DMS114 treated with DMSO at 0.1 percent for 48 hours (cell line): ENCODE results near the gene PTAFR.

ENCODE experiments used
- DNase-seq: peaks from one replicate; lab custom pipeline; 2025; ENCODE audit not compliant: unreplicated experiment; lab: John Stamatoyannopoulos, UW

The PTAFR gene

DNA sequence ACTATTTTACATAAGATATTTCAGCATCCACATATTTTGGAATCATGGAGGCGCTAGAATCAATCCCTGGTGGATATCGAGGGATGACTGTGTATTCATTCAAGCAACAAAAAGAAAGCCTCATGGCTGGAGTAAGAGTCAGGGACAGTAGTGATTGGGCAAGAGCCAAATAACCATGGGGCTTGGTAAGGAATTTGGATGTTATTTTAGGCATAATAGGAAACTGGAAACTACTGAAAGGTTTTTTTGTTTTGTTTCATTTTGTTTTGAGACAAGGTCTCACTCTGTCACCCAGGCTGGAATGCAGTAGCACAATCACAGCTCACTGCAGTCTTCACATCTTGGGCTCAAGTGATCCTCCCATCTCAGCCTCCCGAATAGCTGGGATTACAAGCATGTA is 54.3 kb downstream of the PTAFR start:
- no peak for DNase-seq

DNA sequence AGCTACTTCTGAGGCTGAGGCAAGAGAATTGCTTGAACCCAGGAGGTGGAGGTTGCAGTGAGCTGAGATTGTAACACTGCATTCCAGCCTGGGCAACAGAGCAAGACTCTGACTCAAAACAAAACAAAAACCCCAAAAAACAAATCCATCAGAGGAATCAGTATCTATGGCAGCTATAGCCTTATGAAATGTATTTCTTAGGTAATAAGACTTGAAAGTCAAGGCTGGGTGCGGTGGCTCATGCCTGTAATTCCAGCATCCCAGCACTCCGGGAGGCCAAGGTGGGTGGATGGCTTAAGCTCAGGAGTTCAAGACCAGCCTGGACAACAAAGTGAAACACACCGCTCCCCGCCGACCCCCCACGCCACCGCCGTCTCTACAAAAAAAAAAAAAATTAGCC is 56.9 kb downstream of the PTAFR start:
- DNase-seq: no peak

DNA sequence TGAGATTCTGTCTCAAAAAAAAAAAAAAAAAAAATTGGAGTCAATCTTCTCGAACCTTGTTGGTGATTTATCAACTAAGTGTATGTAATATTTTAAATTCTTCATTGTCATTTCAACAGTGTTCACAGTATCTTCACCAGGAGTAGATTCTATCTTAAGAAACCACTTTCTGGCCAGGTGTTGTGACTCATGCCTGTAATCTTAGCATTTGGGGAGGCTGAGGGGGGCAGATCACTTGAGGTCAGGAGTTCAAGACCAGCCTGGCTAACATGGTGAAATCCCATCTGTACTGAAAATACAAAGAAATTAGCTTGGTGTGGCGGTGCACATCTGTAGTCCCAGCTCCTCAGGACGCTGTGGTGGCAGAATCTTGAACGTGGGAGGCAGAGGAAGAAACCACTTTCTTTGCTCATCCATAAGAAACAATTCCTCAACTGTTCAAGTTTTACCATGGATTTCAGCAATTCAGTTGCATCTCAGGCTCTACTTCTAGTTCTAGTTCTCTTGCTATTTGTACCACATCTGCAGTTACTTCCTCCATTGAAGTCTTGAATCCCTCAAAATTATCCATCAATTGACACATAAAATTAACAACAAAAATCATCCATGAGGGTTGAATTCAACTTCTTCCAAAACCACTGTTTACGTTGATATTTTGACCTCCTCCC is 57.7 kb downstream of the PTAFR start:
- no peak for DNase-seq

DNA sequence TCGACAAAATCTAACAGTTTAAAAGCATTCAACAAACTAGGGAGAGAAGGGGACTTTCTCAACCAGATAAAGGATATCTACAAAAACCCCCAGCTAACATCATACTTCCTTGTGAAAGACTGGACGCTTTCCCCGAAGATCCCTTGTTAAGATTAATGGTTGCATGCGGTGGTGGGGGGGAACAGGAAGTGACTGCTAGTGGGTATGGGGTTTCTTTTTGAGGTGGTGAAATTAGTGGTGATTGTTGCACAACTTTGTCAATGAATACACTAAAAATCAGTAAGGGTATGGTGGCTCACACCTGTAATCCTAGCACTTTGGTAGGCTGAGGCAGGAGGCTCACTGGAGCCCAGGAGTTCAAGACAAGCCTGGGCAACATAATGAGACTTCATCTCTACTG is 61.2 kb downstream of the PTAFR start:
- no peak for DNase-seq

DNA sequence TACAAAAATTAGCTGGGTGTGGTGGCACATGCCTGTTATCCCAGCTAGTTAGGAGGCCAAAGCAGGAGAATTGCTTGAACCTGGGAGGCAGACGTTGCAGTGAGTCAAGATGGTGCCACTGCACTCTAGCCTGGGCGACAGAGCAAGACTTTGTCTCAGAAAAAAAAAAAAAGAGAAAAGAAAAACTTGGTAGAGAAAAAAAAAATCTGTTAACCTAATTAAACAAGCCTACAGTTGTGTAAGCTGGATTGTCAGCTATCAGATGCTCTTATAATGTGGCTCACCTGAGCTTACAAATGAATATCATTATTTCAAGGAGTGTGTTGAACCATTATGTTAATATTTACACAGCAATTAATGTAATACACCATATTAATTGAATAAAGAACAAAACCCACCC is 61.6 kb downstream of the PTAFR start:
- DNase-seq: no peak

DNA sequence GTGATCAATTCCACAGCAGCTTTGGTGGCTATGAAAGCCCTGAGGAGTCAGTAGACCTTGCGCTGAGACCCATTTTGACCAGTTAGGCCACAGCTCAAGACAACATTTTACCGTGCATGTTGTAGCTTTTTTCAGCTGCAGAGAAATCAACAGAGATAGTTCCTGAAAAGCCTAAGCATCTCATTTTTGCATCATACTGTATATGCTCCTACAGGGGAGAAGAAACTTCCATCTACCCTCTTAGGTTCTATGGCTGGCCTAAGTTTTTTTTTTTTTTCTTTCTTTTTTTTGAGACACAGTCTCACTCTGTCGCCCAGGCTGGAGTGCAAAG is 63.3 kb downstream of the PTAFR start:
- DNase-seq: no peak

DNA sequence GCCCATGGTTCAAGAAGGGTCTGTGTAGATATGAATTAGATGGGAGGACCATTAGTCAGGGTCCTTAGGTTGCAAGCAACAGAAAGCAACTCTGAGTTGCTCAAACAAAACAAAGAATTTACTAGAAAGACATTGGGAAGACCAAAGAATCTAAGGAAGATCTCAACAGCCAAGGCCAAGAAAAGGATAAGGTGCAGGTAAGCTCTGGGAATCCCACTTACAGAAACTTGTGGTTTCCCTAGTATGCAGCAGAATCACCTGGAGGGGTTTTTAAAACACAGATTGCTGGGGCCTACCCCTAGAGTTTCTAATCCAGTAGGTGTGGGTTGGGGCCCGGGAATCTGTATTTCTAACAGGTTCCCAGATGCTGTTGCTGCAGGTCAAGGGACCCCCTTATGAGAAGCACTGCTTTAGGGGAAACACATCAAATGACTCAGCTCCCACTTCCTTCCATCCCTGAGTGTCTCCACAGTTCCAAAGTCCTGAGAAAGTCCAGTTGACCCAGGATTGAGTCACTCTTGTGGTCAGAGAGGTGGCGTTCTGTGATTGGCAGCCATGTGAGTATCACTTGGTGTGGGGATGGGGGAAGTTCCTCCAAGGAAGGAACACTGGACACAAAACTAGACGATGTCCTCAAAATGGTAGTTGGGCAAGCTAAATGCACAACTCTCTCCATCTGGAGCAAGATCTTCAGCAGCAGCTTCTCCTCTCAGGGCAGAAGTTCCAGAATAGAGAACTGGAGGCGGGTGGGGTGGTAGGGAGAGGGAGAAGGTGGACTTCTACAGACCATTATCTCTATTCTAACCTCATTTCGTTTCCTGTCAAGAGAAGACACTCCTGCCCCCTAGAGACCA is 63.9 kb downstream of the PTAFR start:
- DNase-seq: no peak

DNA sequence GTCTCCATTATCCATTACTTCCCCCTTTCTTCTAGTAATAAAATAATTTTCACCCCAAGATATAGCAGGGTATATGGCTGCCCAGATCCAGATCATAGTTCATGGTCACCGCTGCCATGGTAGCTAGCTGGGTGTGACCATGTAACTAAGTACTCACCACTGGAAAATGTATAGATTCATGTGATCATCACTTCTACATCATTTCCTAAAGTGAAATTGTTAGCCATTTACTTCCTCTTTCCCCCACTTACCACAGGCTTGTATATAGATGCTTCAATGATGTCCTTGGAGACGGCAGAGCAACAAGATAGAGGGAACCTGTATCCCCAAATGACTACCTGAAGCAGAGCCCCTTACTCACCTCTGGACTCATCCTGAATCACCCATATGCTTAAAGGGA is 65.3 kb downstream of the PTAFR start:
- DNase-seq: no peak

DNA sequence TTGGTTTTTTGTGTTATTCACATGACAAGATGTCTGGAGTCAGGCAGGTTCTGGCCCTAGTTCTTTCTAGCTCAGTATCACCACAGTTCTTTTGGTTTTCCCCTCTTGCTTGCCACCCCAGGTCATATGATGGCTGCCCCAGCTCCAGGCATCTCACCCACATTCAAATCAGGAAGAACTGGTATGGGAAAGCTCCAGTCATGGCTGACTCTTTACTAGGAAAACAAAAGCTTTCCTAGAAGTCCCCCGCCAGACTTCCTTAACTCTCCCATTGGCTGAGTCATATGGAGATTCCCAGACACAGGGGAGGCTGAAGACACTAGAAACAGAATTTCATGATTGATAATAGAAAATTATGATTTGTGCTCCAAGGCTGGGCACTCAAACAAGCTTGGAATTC is 65.9 kb downstream of the PTAFR start:
- DNase-seq: no peak

DNA sequence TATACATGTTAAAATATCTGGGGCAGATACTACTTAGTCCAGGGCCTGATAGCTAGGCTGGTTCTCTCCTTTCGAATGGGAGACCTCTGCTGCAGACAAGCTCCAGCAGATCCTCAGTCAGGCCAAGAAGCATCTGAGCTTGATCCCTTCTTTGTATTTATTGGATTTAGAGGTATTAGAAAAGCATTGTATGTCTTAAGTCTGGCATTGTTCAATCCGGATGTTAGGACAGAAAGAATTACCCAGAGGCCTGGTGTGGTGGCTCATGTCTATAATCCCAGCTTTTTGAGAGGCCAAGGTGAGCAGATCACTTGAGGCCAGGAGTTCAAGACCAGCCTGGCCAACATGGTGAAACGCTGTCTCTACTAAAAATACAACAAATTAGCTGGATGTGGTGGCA is 66.9 kb downstream of the PTAFR start:
- DNase-seq: no peak

DNA sequence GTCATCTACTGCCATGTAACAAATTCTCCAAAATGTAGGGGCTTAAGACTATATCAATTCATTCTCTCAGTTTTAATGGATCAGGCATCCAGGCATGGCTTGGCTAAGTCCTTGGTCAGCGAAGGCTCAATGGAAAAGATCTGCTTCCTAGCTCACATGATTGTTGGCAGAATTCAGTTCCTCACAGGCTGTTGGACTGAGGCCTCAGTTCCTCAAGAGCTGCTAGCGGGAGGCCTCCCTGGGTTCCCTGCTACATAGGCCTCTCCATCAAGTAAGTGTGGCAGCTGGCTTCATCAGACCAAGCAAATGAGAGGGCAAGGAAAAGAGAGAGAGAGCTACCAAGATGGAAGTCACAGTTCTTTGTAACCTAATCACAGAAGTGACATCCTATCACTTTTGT is 68.5 kb downstream of the PTAFR start:
- no peak for DNase-seq

DNA sequence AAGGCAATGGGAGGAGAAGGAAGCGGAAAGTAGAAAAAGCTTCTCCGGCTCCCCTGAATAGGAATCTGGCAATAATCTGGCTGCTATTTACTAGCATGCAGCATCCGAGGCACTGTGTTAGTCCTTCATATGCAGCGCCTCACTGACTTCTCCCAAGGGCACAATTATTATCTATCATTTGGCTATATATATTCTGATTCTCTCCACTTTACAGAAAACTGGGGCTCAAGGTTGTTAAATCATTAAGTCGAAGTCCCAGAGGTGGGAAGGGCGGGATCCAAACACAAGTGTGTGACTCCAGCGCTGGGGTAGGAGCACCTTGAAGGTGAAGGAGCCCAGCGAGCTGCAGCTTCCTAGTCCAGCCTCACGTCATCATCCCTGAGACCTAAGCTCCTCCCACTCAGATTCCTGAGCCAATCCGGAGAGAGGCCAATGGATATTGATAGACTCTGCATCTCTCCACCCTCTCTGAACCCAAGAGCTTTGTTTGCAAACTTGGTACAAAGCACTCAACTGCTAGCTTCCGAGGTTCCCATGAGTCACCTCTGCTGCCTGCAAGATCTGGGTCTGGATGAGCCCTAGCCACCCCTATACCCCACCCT is 71.5 kb downstream of the PTAFR start:
- DNase-seq: no peak

DNA sequence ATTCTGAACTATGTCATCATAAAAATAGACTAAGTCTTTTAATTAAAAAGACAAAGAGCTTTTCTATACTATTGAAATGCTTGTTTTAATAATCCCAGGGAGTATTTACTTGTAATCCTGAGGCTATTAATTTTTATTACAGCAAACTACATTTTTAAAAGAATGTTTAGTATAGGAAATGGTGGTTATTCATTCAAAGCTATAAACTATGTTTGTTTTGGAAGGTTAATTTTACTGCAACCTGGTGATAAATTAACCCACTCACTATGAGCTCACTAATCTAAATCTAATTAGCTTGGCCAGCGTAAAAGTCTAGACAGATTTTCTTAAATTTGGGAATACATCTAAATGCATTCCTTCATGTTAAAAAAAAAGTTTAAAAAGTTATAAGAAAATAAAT is 74.3 kb downstream of the PTAFR start:
- DNase-seq: no peak

DNA sequence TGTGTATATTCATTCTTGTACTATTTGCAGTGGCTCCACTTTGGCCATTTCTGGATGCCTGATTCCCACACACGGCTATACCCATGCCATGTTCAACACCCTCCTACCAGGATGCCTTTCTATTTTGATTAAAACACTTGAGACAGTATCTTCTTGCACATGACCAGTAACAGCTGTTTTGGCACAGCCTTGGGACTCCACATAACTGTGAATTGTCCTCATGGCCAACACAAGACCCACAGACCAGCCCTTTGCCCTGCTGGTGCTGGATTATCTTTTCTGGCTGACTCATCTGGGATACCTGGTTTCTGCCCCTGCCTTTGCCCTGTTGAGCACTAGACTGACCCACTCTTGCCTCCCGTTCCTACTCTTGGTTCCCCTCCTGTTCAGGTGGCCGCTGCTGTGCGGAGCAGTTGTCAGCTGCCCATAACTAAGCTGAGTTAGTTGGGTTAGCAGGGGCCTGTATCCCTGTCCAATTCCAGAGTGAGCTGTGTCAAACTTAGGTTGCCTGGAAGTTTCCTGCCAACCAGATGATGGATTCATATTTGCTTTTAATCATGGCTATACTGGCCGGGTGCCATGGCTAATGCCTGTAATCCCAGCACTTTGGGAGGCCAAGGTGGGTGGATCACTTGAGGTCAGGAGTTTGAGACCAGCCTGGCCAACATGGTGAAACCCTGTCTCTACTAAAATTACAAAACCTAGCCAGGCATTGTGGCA is 77.3 kb downstream of the PTAFR start:
- no peak for DNase-seq
